ENCODE data around the gene ABCA9. TPM values are rescaled to one million over a fixed set of nuclear protein-coding genes. Genes with fewer than 3 reads are reported as not detected.
A peak's percentile ranks its signal among the peaks of the same experiment; 100 is the strongest.

ABCA9 gene
- total and polyA plus RNA-seq, 2 of the 13 experiments (the other 11 are each of a cell fraction or from before 2014, with no cell fraction given) = 0.04 TPM; not detected in 1

GRCh38 chr17:69084911-69085310, 24.2 kb upstream of the ABCA9 start (continued):
- TF ChIP-seq WIZ (CRISPR knock-in tag; IDR thresholded peaks at IDR 0.05) = no peak
- TF ChIP-seq ISL2 (CRISPR knock-in tag; IDR thresholded peaks at IDR 0.05) = no peak
- no peak for TF ChIP-seq ZNF788 (CRISPR knock-in tag; IDR thresholded peaks at IDR 0.05; ENCODE audit: borderline replicate concordance)
- TF ChIP-seq ZNF703 (CRISPR knock-in tag; IDR thresholded peaks at IDR 0.05; ENCODE audit: borderline replicate concordance) = no peak
- no peak for TF ChIP-seq MED1 (CRISPR knock-in tag; IDR thresholded peaks at IDR 0.05)
- TF ChIP-seq ZNF780A (CRISPR knock-in tag; IDR thresholded peaks at IDR 0.05) = no peak
- no peak for TF ChIP-seq YY1 (IDR thresholded peaks at IDR 0.05; ENCODE audit: insufficient read depth, insufficient replicate concordance, low read depth, low read length)
- no peak for TF ChIP-seq KLF12 (CRISPR knock-in tag; IDR thresholded peaks at IDR 0.05; ENCODE audit: borderline replicate concordance)
- TF ChIP-seq HNRNPLL (IDR thresholded peaks at IDR 0.05; ENCODE audit: low read depth, low read length, poor library complexity, severe bottlenecking) = no peak
- no peak for TF ChIP-seq ZNF556 (CRISPR knock-in tag; IDR thresholded peaks at IDR 0.05; ENCODE audit: borderline replicate concordance)
- no peak for TF ChIP-seq ZNF24 (IDR thresholded peaks at IDR 0.05)
- no peak for TF ChIP-seq TERF1 (CRISPR knock-in tag; IDR thresholded peaks at IDR 0.05)
- TF ChIP-seq MATR3 (CRISPR knock-in tag; IDR thresholded peaks at IDR 0.05) = no peak
- TF ChIP-seq ZNF570 (CRISPR knock-in tag; IDR thresholded peaks at IDR 0.05; ENCODE audit: borderline replicate concordance) = no peak
- peak; percentile 55 for TF ChIP-seq ZBTB33 (CRISPR knock-in tag; IDR thresholded peaks at IDR 0.05)
- TF ChIP-seq ELF1 (CRISPR knock-in tag; IDR thresholded peaks at IDR 0.05) = no peak
- TF ChIP-seq TGIF2 (CRISPR knock-in tag; IDR thresholded peaks at IDR 0.05) = no peak
- TF ChIP-seq CBX5 (CRISPR knock-in tag; IDR thresholded peaks at IDR 0.05; ENCODE audit: borderline replicate concordance) = peak; percentile 59; the same call in 1 of the 2 replicates
- TF ChIP-seq MTA3 (CRISPR knock-in tag; IDR thresholded peaks at IDR 0.05) = no peak
- no peak for TF ChIP-seq ZNF761 (CRISPR knock-in tag; conservative IDR thresholded peaks at IDR 0.05)
- no peak for TF ChIP-seq MAZ (IDR thresholded peaks at IDR 0.05; ENCODE audit: borderline replicate concordance, low read depth, low read length)
- TF ChIP-seq MAZ (CRISPR knock-in tag; IDR thresholded peaks at IDR 0.05; ENCODE audit: low read depth) = no peak
- TF ChIP-seq CENPX (CRISPR knock-in tag; IDR thresholded peaks at IDR 0.05) = no peak
- 0 out of 2 replicates have a peak, but pooled peaks have one; percentile 29 for TF ChIP-seq HOMEZ (CRISPR knock-in tag; IDR thresholded peaks at IDR 0.05; ENCODE audit: low read depth)
- no peak for TF ChIP-seq HCFC1 (IDR thresholded peaks at IDR 0.05; ENCODE audit: low read depth, low read length)
- TF ChIP-seq BATF2 (CRISPR knock-in tag; IDR thresholded peaks at IDR 0.05) = no peak
- no peak; the same call in 1 of the 2 replicates for TF ChIP-seq SOX5 (CRISPR knock-in tag; IDR thresholded peaks at IDR 0.05; ENCODE audit: borderline replicate concordance)
- no peak for TF ChIP-seq MAFG (CRISPR knock-in tag; IDR thresholded peaks at IDR 0.05)
